ENCODE results near the gene HPSE.

DNA sequence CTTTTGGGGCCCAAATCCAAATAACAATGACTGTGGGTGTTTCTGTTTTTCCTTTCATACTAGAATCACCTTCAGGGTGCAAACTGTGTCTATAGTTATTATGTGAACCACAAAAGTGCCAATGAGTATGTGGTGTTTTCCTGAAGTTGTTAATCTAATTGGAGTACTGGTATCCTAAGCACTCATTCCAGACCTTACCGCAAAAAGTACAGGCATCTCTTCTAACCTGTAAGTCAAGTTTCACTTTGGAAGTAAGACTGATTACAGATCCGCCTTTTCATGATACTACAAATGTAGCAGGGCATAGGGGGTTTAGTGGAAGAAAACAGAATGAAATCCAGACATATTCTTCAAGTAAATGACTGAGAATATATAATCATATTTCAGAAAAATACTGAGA lies 66.2 kb downstream of the HPSE start:
- TF ChIP-seq, protein P1, sequence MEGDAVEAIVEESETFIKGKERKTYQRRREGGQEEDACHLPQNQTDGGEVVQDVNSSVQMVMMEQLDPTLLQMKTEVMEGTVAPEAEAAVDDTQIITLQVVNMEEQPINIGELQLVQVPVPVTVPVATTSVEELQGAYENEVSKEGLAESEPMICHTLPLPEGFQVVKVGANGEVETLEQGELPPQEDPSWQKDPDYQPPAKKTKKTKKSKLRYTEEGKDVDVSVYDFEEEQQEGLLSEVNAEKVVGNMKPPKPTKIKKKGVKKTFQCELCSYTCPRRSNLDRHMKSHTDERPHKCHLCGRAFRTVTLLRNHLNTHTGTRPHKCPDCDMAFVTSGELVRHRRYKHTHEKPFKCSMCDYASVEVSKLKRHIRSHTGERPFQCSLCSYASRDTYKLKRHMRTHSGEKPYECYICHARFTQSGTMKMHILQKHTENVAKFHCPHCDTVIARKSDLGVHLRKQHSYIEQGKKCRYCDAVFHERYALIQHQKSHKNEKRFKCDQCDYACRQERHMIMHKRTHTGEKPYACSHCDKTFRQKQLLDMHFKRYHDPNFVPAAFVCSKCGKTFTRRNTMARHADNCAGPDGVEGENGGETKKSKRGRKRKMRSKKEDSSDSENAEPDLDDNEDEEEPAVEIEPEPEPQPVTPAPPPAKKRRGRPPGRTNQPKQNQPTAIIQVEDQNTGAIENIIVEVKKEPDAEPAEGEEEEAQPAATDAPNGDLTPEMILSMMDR (IDR thresholded peaks at IDR 0.05; ENCODE audit: poor library complexity) = no peak
- no peak for TF ChIP-seq EZH2phosphoT487 (IDR thresholded peaks at IDR 0.05; ENCODE audit: low read depth, severe bottlenecking, unreplicated experiment)

Measured in hepatocyte (in vitro differentiated cells).